HUES64 (cell line): ENCODE measurements around the gene AMPH.
"Not testable (repeated sequence)": the region's sequence is repeated elsewhere in the genome, so short reads cannot be mapped to it uniquely, and the experiment has no call there.

Source experiments
- H3K27ac ChIP-seq: 2 replicates; pipeline ENCODE4 v1.7.0; 2013; ENCODE audit warnings: low read depth, low read length, inconsistent platforms
- H3K27me3 ChIP-seq: 2 replicates; pipeline ENCODE4 v1.6.1; 2013; ENCODE audit warnings: mild to moderate bottlenecking, low read length; ENCODE audit not compliant: insufficient read depth
- H3K36me3 ChIP-seq: 2 replicates; pipeline ENCODE4 v1.6.1; 2013; ENCODE audit warnings: mild to moderate bottlenecking, low read length; ENCODE audit not compliant: insufficient read depth
- H3K4me1 ChIP-seq: 2 replicates; pipeline ENCODE4 v1.6.1; 2013; ENCODE audit warnings: mild to moderate bottlenecking, low read length, moderate library complexity; ENCODE audit not compliant: insufficient read depth
- H3K4me3 ChIP-seq: 2 replicates; pipeline ENCODE4 v1.5.1; 2013; ENCODE audit warnings: mild to moderate bottlenecking, low read length, moderate library complexity
- H3K9ac ChIP-seq: 2 replicates; pipeline ENCODE4 v1.6.1; 2013; ENCODE audit warnings: mild to moderate bottlenecking, low read depth, low read length
- H3K9me3 ChIP-seq: 2 replicates; pipeline ENCODE4 v1.6.1; 2013; ENCODE audit warnings: low read depth, low read length; ENCODE audit not compliant: insufficient read depth
- WGBS: fragments of 150-250, 120-280 bp; methylation state at CpG from one replicate; pipeline ENCODE4 v1.1.7; 2013; ENCODE audit warnings: missing lambda C conversion rate; 5-methylcytosine and 5-hydroxymethylcytosine counted together

Gene AMPH

GRCh38 chr7:38615665-38616064 lies 15.5 kb downstream of the AMPH start:
- 78% methylated on average over 2 of the region's 2 CpGs for WGBS
- Histone ChIP-seq H3K9ac (no peak overlapping the region), H3K9me3 (no peaks in the 10 kb centered on the region), H3K27ac (no peak overlapping the region), H3K4me3 (no peak overlapping the region), H3K4me1 (no peaks in the 10 kb centered on the region), H3K27me3 (no peaks in the 10 kb centered on the region), H3K36me3 (no peaks in the 10 kb centered on the region)

- no peaks in the 10 kb centered on the region for H3K4me1 ChIP-seq
- H3K4me3 ChIP-seq, result no peak overlapping the region
Measured at GRCh38 chr7:38607466-38607865, 23.7 kb downstream of the AMPH start.

DNA sequence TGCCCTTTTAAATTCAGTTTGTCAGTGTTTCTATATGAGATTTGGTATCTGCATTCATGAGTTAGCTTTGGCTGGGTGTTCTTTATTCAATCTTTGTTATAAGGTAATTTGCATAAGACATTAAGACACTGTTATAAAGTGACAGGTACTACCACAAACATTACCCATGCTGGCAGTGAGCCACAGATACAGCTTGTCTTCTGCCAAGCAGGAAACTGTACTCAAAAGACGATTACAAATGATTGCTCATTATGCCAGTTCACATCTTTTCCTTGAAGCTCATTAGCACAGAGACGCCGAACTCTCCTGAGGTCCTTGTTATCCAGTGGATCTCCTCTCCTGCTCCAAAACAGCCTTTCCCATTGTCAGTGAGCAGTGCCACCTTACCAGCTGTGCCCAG lies 30.4 kb downstream of the AMPH start:
- 92% methylated on average over 3 of the region's 3 CpGs for WGBS
- Histone ChIP-seq H3K36me3 (no peaks in the 10 kb centered on the region), H3K4me1 (no peaks in the 10 kb centered on the region), H3K27ac (no peak overlapping the region), H3K9me3 (no peaks in the 10 kb centered on the region), H3K4me3 (no peak overlapping the region), H3K27me3 (no peaks in the 10 kb centered on the region), H3K9ac (no peak overlapping the region)

More at GRCh38 chr7:38607466-38607865, 23.7 kb downstream of the AMPH start:
- Histone ChIP-seq H3K27ac (no peak overlapping the region), H3K9ac (no peak overlapping the region), H3K9me3 (no peaks in the 10 kb centered on the region), H3K36me3 (no peaks in the 10 kb centered on the region), H3K27me3 (no peaks in the 10 kb centered on the region)
- WGBS, result 97% methylated on average over 2 of the region's 2 CpGs

- Histone ChIP-seq H3K4me3 (no peak overlapping the region), H3K4me1 (no peaks in the 10 kb centered on the region), H3K9me3 (no peaks in the 10 kb centered on the region), H3K27ac (no peak overlapping the region), H3K9ac (no peak overlapping the region), H3K36me3 (no peaks in the 10 kb centered on the region), H3K27me3 (no peaks in the 10 kb centered on the region)
- 78% methylated on average over 4 of the region's 4 CpGs for WGBS
Measured at GRCh38 chr7:38594949-38595348, 36.2 kb downstream of the AMPH start.

DNA sequence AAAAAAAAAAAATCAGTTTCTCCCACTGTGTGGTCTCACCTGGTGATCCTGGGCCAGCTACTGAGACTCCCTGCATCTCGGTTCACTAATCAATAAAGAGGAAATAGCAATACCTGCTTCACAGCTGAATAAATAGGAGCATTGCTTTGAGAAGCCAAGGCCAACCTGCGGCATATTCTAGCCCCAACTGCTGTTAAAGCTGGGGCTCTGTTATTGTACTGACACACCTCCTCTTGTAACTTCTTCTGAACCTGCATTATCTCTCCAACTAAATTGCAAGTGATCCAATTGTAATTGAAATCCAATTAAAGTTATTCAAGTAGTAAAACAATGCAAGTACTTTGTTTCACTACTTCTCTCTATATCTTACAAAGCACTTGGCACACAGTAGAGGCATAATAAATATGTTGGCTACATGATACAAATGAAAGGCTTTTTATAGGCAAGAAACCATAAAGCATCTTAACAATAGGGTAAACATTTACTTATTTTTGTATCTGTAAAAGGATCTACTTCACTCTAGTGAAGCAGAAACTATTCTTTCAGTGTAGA lies 38.4 kb downstream of the AMPH start:
- WGBS, result 73% methylated on average over 2 of the region's 2 CpGs
- H3K9ac ChIP-seq, result no peak overlapping the region
- H3K9me3 ChIP-seq, result no peaks in the 10 kb centered on the region
- no peak overlapping the region for H3K27ac ChIP-seq
- H3K4me3 ChIP-seq, result no peak overlapping the region
- no peaks in the 10 kb centered on the region for H3K27me3 ChIP-seq
- no peaks in the 10 kb centered on the region for H3K4me1 ChIP-seq
- no peaks in the 10 kb centered on the region for H3K36me3 ChIP-seq

GRCh38 chr7:38585572-38586354 lies 45.4 kb downstream of the AMPH start:
- no peaks in the 10 kb centered on the region for H3K36me3 ChIP-seq
- no peak overlapping the region for H3K4me3 ChIP-seq
- 97% methylated on average over 6 of the region's 6 CpGs for WGBS
- H3K4me1 ChIP-seq, result no peaks in the 10 kb centered on the region
- no peaks in the 10 kb centered on the region for H3K27me3 ChIP-seq
- H3K9me3 ChIP-seq, result no peaks in the 10 kb centered on the region
- no peak overlapping the region for H3K9ac ChIP-seq
- H3K27ac ChIP-seq, result no peak overlapping the region

DNA sequence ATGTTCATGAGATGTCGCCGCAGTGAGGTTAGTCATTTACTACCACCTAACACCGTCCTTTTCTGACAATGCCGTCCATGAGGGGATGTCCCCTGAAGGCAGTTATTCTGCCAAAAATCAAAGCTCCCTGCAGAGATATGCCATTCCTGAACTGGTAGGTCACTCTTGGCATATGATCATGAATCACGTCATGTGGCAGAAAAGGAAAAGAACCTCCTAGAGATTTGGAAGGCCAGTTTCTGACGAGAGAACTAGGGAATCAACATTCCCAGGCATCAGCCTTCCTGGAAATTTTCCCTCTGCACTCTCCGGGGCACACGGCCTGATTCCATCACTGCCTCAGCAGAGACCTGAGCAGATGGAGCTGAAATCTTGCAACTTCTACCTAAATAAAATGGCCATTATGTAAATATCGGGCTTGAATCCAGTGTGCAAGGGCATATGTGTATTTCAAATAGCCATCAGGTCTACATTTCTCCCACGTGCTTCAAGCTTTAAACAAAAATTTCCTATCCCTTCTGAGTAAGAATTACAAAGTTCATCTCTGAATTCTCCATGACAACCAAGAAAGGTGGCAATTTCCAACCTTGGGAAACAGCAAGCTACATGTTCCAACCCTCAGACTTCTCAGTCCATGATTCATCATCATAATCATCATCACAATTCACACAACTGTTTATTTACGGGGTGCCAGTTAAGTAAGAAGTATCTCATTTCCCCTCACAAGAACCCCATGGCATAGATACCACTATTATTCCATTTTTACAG lies 46.5 kb downstream of the AMPH start:
- no peaks in the 10 kb centered on the region for H3K4me1 ChIP-seq
- H3K9me3 ChIP-seq, result no peaks in the 10 kb centered on the region
- WGBS, result 88% methylated on average over 11 of the region's 11 CpGs

DNA sequence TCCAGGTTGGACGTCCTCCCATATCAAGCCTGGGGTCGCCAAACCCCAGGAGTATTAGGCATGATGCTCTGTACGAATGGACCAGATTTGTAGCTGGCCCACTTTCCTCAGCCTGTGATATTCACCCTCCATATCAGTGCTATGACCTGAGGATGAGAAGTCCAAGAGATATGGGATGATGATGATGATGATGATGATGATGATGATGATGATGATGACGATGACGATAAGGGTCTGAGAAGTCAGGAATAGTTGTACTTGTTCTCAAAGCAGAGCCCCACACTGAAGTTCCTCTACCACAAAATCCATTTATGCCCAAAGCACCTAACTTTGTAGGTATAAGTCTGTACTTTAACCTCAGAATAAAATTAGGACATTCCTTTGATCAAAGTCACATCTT lies 50.7 kb downstream of the AMPH start:
- no peaks in the 10 kb centered on the region for H3K36me3 ChIP-seq
- H3K4me1 ChIP-seq, result no peaks in the 10 kb centered on the region
- H3K9me3 ChIP-seq, result no peaks in the 10 kb centered on the region
- H3K9ac ChIP-seq, result no peak overlapping the region
- H3K27ac ChIP-seq, result no peak overlapping the region
- H3K4me3 ChIP-seq, result no peak overlapping the region
- no peaks in the 10 kb centered on the region for H3K27me3 ChIP-seq
- WGBS, result 79% methylated on average over 5 of the region's 5 CpGs

More for the DNA sequence above, 46.5 kb downstream of the AMPH start:
- Histone ChIP-seq H3K4me3 (no peak overlapping the region), H3K9ac (no peak overlapping the region), H3K27me3 (no peaks in the 10 kb centered on the region), H3K27ac (no peak overlapping the region), H3K36me3 (no peaks in the 10 kb centered on the region)

DNA sequence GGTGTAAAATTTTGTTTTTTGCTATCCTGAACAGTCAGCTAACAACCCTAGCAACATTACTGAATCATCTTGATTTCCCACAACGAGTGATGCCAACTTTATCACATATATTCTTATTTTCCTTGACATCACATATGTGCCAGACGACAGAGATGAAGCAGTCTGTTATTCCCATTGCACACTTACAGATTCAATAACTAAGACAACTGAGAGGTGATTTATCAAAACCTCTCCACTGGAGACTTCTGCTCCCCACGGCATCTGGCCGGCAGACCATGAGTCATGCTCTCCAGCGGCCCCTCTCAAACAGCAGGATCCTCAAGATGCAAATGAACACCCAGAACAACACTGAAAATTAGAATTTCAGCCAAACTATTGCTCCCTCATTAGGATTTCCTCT lies 57.1 kb downstream of the AMPH start:
- Histone ChIP-seq H3K36me3 (no peaks in the 10 kb centered on the region), H3K9ac (no peak overlapping the region), H3K9me3 (no peaks in the 10 kb centered on the region), H3K27ac (no peak overlapping the region), H3K4me3 (no peak overlapping the region), H3K27me3 (no peaks in the 10 kb centered on the region), H3K4me1 (no peaks in the 10 kb centered on the region)
- 53% methylated on average over 5 of the region's 5 CpGs for WGBS

DNA sequence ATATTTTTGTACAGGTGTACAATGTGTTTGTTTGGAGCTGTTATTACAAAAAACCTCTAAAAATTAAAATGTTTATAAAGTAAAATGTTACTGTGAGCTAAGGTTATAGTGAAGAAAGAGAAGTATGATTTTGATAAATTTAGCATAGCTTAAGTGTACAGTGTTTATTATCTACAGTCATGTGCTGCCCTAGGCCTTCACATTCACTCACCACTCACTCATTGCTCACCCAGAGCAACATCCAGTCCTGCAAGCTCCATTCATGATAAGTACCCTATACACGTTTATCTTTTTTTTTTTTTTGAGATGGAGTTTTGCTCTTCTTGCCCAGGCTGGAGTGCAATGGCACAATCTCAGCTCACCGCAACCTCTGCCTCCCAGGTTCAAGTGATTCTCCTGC lies 59.6 kb downstream of the AMPH start:
- H3K36me3 ChIP-seq, H3K27ac ChIP-seq, H3K27me3 ChIP-seq, H3K4me3 ChIP-seq, H3K9ac ChIP-seq, H3K9me3 ChIP-seq, H3K4me1 ChIP-seq: not testable (repeated sequence)
- 100% methylated on average over 1 of the region's 2 CpGs for WGBS

DNA sequence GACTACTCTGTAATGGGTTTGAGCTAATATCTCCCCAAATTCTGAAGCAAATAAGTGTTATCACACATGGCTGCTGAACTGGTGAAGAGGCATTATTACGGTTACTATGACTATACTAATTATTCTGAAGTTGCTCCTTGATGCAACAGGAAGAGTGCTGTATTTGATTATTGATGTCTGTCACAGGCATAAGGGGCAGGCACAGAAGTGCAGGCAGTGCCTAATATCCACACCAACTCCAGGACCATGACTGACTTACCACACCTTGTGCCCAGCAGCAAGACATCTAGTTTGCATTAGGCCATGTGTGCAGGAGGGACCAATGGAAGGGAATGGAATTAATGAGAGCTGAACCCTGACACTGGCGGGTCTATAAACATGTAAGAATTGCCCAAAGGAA lies 62.7 kb downstream of the AMPH start:
- Histone ChIP-seq H3K4me3 (no peak overlapping the region), H3K36me3 (no peaks in the 10 kb centered on the region), H3K27ac (no peak overlapping the region), H3K27me3 (no peaks in the 10 kb centered on the region), H3K9ac (no peak overlapping the region), H3K4me1 (no peaks in the 10 kb centered on the region), H3K9me3 (no peaks in the 10 kb centered on the region)
- 100% methylated on average over 2 of the region's 2 CpGs for WGBS
